AG09309 (cell line): Measurements from ENCODE around the gene KSR1.

Experiments
- DNase-seq: peaks from one replicate; pipeline ENCODE4 v3.0.0-alpha.2; 2010; ENCODE audit warnings: low read depth
- H3K4me3 ChIP-seq: 2 replicates; pipeline ENCODE4 v1.5.1; 2011; ENCODE audit warnings: mild to moderate bottlenecking, low read depth, low read length, moderate library complexity; ENCODE audit not compliant: control insufficient read depth
- TF ChIP-seq, protein P1 (sequence below): IDR thresholded peaks from 2 replicates; pipeline ENCODE4 v1.5.1; 2011; ENCODE audit warnings: mild to moderate bottlenecking, low read depth, low read length, inconsistent platforms; ENCODE audit not compliant: insufficient read depth, control insufficient read depth; ENCODE audit errors: missing control alignments

Gene KSR1

GRCh38 chr17:27449988-27450387 lies 6.3 kb upstream of the KSR1 start:
- TF ChIP-seq, protein P1, sequence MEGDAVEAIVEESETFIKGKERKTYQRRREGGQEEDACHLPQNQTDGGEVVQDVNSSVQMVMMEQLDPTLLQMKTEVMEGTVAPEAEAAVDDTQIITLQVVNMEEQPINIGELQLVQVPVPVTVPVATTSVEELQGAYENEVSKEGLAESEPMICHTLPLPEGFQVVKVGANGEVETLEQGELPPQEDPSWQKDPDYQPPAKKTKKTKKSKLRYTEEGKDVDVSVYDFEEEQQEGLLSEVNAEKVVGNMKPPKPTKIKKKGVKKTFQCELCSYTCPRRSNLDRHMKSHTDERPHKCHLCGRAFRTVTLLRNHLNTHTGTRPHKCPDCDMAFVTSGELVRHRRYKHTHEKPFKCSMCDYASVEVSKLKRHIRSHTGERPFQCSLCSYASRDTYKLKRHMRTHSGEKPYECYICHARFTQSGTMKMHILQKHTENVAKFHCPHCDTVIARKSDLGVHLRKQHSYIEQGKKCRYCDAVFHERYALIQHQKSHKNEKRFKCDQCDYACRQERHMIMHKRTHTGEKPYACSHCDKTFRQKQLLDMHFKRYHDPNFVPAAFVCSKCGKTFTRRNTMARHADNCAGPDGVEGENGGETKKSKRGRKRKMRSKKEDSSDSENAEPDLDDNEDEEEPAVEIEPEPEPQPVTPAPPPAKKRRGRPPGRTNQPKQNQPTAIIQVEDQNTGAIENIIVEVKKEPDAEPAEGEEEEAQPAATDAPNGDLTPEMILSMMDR: no peak
- no peak overlapping the region for H3K4me3 ChIP-seq
- DNase-seq: no peak

DNA sequence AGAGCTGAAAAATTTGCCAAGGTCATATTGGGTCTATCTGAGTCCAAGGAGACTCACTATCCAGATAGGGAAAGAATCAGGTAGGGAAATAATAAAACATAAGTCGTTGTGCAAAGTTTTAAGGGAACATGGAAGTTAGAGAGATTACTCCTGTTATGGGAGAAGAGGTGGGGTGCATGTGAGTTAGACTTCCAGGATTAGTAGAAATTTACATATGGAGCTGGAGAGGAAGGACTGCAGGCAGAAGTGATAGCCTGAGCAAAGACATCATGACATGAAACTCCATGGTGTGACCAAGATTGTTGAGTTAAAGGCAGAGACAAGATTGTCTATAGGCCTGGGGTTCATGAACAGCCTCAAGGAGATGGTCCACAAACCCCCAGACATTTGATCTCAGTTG lies 5.8 kb upstream of the KSR1 start:
- DNase-seq: no peak
- TF ChIP-seq, protein P1: no peak
- no peak overlapping the region for H3K4me3 ChIP-seq

GRCh38 chr17:27451906-27452305 lies 4.3 kb upstream of the KSR1 start:
- TF ChIP-seq, protein P1: no peak
- DNase-seq: no peak
- H3K4me3 ChIP-seq: no peak overlapping the region

- no peak for DNase-seq
- TF ChIP-seq, protein P1: no peak
- H3K4me3 ChIP-seq: no peak overlapping the region
Measured at GRCh38 chr17:27452828-27453227, 3.4 kb upstream of the KSR1 start.

GRCh38 chr17:27453471-27453870 lies 2.8 kb upstream of the KSR1 start:
- TF ChIP-seq, protein P1: no peak
- H3K4me3 ChIP-seq: no peak overlapping the region
- DNase-seq: no peak

GRCh38 chr17:27454089-27454488 lies 2.2 kb upstream of the KSR1 start:
- TF ChIP-seq, protein P1: no peak
- no peak overlapping the region for H3K4me3 ChIP-seq
- DNase-seq: no peak

- H3K4me3 ChIP-seq: no peak overlapping the region
Measured at GRCh38 chr17:27455236-27455913, 873 bp upstream of the KSR1 start.

More at GRCh38 chr17:27455236-27455913, 873 bp upstream of the KSR1 start:
- no peak for DNase-seq
- TF ChIP-seq, protein P1: no peak
